Activated B cell treated with CpG ODN at 0.5 μM for 24 hours (primary cell): ENCODE measurements around the gene EPHA4. TPM values are rescaled to one million over a fixed set of nuclear protein-coding genes. Genes with fewer than 3 reads are reported as not detected.

Experiments
- ATAC-seq: fragments of 200-7000 bp; cut with Tn5 transposase; one replicate; pipeline ENCODE4 v1.10.0; 2021; ENCODE audit warnings: low read depth, mild to moderate bottlenecking, moderate library complexity
- CTCF ChIA-PET: fragments of 350-600 bp; sonication (Branson Sonifier 250); formaldehyde crosslinking; loops from one replicate; lab custom pipeline; 2021; ENCODE audit warnings: antibody characterized with exemption; lab: Charles Lee
- POLR2A ChIA-PET: fragments of 350-600 bp; sonication (Branson Sonifier 250); formaldehyde crosslinking; loops from one replicate; lab custom pipeline; 2021; ENCODE audit warnings: antibody characterized with exemption; lab: Charles Lee
- DNase-seq: peaks from one replicate; pipeline ENCODE4 v3.0.0; 2022
- H3K27ac Mint-ChIP-seq: one replicate; pipeline ENCODE4 v1.8.0; 2020; ENCODE audit warnings: mixed read lengths
- H3K27me3 Mint-ChIP-seq: one replicate; pipeline ENCODE4 v1.8.0; 2021; ENCODE audit warnings: mixed read lengths
- H3K36me3 Mint-ChIP-seq: one replicate; pipeline ENCODE4 v1.8.0; 2021; ENCODE audit warnings: low read depth, mixed read lengths
- H3K4me1 Mint-ChIP-seq: one replicate; pipeline ENCODE4 v1.8.0; 2021; ENCODE audit warnings: mixed read lengths
- H3K4me3 Mint-ChIP-seq: one replicate; pipeline ENCODE4 v1.8.0; 2020; ENCODE audit warnings: mild to moderate bottlenecking, mixed read lengths
- H3K9me3 Mint-ChIP-seq: one replicate; pipeline ENCODE4 v1.8.0; 2020; ENCODE audit warnings: mixed read lengths
- intact Hi-C: fragments of 100-400 bp; cut with micrococcal nuclease; formaldehyde crosslinking; loops from one replicate; pipeline ENCODE4 v1.15.1; 2024
- total RNA-seq: library from RNA; stranded (reverse); gene quantifications from 2 replicates; pipeline ENCODE4 v1.2.3, GENCODE V29; 2022
- TF ChIP-seq, protein P1 (sequence below): fragments of 200-600 bp; IDR thresholded peaks from one replicate; pipeline ENCODE4 v1.8.0; 2022; ENCODE audit warnings: antibody characterized with exemption, mild to moderate bottlenecking

EPHA4 gene
- total RNA-seq, result 23.9 and 26.4 TPM in 2 replicates

GRCh38 chr2:221572219-221572820, at the start of gene EPHA4:
Gene EPHA4, minus strand, starts transcription at chr2:221572304. Its CDS starts 56 bp downstream, at chr2:221572248.
- no peaks in the 10 kb centered on the region for H3K9me3 Mint-ChIP-seq
- TF ChIP-seq, protein P1, sequence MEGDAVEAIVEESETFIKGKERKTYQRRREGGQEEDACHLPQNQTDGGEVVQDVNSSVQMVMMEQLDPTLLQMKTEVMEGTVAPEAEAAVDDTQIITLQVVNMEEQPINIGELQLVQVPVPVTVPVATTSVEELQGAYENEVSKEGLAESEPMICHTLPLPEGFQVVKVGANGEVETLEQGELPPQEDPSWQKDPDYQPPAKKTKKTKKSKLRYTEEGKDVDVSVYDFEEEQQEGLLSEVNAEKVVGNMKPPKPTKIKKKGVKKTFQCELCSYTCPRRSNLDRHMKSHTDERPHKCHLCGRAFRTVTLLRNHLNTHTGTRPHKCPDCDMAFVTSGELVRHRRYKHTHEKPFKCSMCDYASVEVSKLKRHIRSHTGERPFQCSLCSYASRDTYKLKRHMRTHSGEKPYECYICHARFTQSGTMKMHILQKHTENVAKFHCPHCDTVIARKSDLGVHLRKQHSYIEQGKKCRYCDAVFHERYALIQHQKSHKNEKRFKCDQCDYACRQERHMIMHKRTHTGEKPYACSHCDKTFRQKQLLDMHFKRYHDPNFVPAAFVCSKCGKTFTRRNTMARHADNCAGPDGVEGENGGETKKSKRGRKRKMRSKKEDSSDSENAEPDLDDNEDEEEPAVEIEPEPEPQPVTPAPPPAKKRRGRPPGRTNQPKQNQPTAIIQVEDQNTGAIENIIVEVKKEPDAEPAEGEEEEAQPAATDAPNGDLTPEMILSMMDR, result no peak
- POLR2A ChIA-PET, result interaction anchor here (2.0 kb wide), 1 partner anchor 53 kb away, joined by 12 read pairs; no protein-coding TSS in a partner anchor
- H3K27me3 Mint-ChIP-seq, result peaks cover 20% of the 10 kb centered on the region
- ATAC-seq (peak; percentile 92), DNase-seq (peak; percentile 96)
- peaks cover 10% of the 10 kb centered on the region for H3K36me3 Mint-ChIP-seq
- intact Hi-C loops, result loop anchor here (1.0 to 5.0 kb wide), 11 partner anchors 17 to 1085 kb away; partner anchors contain the start of gene FARSB
- CTCF ChIA-PET, result interaction anchor here (1.0 to 3.4 kb wide), 10 partner anchors 8 to 1835 kb away, joined by 3 to 21 read pairs (median 5); no protein-coding TSS in a partner anchor
- H3K4me3 Mint-ChIP-seq, result peak within 1 kb of the TSS; percentile 89
- H3K4me1 Mint-ChIP-seq, result peaks cover 42% of the 10 kb centered on the region
- peak within 1 kb of the TSS; percentile 83 for H3K27ac Mint-ChIP-seq

GRCh38 chr2:221618007-221618406, 45.9 kb upstream of the EPHA4 start:
- DNase-seq, result no peak
- ChIA-PET CTCF (no interaction called here), POLR2A (no interaction called here)
- intact Hi-C loops, result no loop called here
- Mint-ChIP-seq H3K27ac (no peak overlapping the region), H3K4me1 (no peaks in the 10 kb centered on the region), H3K36me3 (no peaks in the 10 kb centered on the region), H3K9me3 (no peaks in the 10 kb centered on the region), H3K27me3 (peaks cover 3% of the 10 kb centered on the region), H3K4me3 (no peak overlapping the region)
- ATAC-seq, result no peak
- TF ChIP-seq, protein P1, result no peak

- Mint-ChIP-seq H3K9me3 (no peaks in the 10 kb centered on the region), H3K27ac (no peak overlapping the region), H3K4me3 (no peak overlapping the region), H3K36me3 (no peaks in the 10 kb centered on the region), H3K27me3 (peaks cover 3% of the 10 kb centered on the region), H3K4me1 (no peaks in the 10 kb centered on the region)
- no peak for ATAC-seq
- TF ChIP-seq, protein P1, result no peak
- intact Hi-C loops, result no loop called here
- CTCF ChIA-PET, result no interaction called here
- POLR2A ChIA-PET, result no interaction called here
- no peak for DNase-seq
These were observed 44.5 kb upstream of the EPHA4 start for GRCh38 chr2:221616561-221616960.

- no peaks in the 10 kb centered on the region for H3K4me1 Mint-ChIP-seq
- intact Hi-C loops, result no loop called here
- ATAC-seq (no peak), DNase-seq (no peak)
- no peaks in the 10 kb centered on the region for H3K9me3 Mint-ChIP-seq
- H3K27ac Mint-ChIP-seq, result no peak overlapping the region
- ChIA-PET CTCF (no interaction called here), POLR2A (no interaction called here)
- TF ChIP-seq, protein P1, result no peak
- H3K27me3 Mint-ChIP-seq, result peaks cover 9% of the 10 kb centered on the region
- no peaks in the 10 kb centered on the region for H3K36me3 Mint-ChIP-seq
- H3K4me3 Mint-ChIP-seq, result no peak overlapping the region
These were observed 42.2 kb upstream of the EPHA4 start for GRCh38 chr2:221614274-221614673.

DNA sequence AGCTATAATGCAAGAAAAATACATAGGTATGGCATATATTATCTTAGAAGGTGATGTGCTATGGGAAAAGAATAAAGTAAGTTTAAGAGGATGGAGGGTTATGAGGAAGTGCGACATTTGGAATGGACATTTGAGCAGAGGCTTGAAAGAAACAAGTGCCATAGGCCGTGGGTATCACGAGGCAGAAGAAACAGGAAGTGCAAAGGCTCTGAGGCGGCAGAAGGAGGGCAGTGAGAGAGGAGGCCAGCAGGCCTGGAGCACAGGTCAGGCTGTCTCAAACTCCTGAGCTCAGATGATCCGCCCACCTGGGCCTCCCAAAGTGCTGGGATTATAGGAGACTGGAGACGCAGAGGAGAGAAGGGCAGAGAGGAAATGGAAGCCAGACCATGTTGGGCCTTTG, 40.7 kb upstream of the EPHA4 start:
- ChIA-PET POLR2A (no interaction called here), CTCF (no interaction called here)
- TF ChIP-seq, protein P1, result no peak
- no peaks in the 10 kb centered on the region for H3K9me3 Mint-ChIP-seq
- H3K4me1 Mint-ChIP-seq, result no peaks in the 10 kb centered on the region
- H3K4me3 Mint-ChIP-seq, result no peak overlapping the region
- no peak for ATAC-seq
- intact Hi-C loops, result no loop called here
- peaks cover 8% of the 10 kb centered on the region for H3K27me3 Mint-ChIP-seq
- H3K36me3 Mint-ChIP-seq, result no peaks in the 10 kb centered on the region
- H3K27ac Mint-ChIP-seq, result no peak overlapping the region
- no peak for DNase-seq
